H1 (cell line): Measurements from ENCODE around the gene DOCK3. TPM values are rescaled to one million over a fixed set of nuclear protein-coding genes. Genes with fewer than 3 reads are reported as not detected.

ENCODE experiments used
- CHD1 ChIP-seq: IDR thresholded peaks from 2 replicates; pipeline ENCODE4 v1.6.1; 2012; ENCODE audit warnings: low read depth, low read length, improper control_type of control experiment
- CREB1 ChIP-seq: IDR thresholded peaks from 2 replicates; pipeline ENCODE4 v1.6.1; 2012; ENCODE audit warnings: inconsistent platforms
- HDAC2 ChIP-seq, 2 experiments: fragments of 300-600 bp in 1 of 2; sonication (generic) in 1 of 2; IDR thresholded peaks; 2 replicates each; pipeline ENCODE4 v1.6.1; 2011 to 2012; ENCODE audit warnings: low read depth in 2 of 2, low read length in 2 of 2, mild to moderate bottlenecking in 2 of 2, moderate library complexity in 2 of 2, borderline replicate concordance in 1 of 2, inconsistent platforms in 1 of 2
- NRF1 ChIP-seq: IDR thresholded peaks from 2 replicates; pipeline ENCODE4 v1.6.1; 2011; ENCODE audit warnings: mild to moderate bottlenecking, low read depth, low read length, improper control_type of control experiment
- RBBP5 ChIP-seq: IDR thresholded peaks from 2 replicates; pipeline ENCODE4 v1.7.1; 2012; ENCODE audit warnings: low read depth, mild to moderate bottlenecking, inconsistent platforms, low read length, moderate library complexity, borderline replicate concordance
- SP2 ChIP-seq: IDR thresholded peaks from 2 replicates; pipeline ENCODE4 v1.6.1; 2012; ENCODE audit warnings: mild to moderate bottlenecking, low read length, inconsistent platforms
- polyA plus RNA-seq, 7 experiments: library from polyadenylated mRNA; depleted of rRNA in 3 of 7; stranded (reverse) in 5 of 7; unstranded in 2 of 7; fragments of >200 nt in 5 of 7; fragments of 200-250 nt in 2 of 7; gene quantifications; 1 replicate in 5 of 7; 2 replicates in 1 of 7; 4 replicates in 1 of 7; pipeline versions ENCODE4 v1.2.1 to v1.2.3, GENCODE V29; 2011 to 2013; ENCODE audit warnings: missing spikeins in 2 of 7, mixed read lengths in 2 of 7
- total RNA-seq: library from RNA; stranded (reverse); fragmentation: NEBNext Ultra II Directional; extraction: Animal tissue kit (Norgen Biotek cat#: 25700); gene quantifications from 2 replicates; pipeline ENCODE4 v1.2.1, GENCODE V29; 2021

The DOCK3 gene
- total and polyA plus RNA-seq, 2 of the 8 experiments (the other 6 are each of a cell fraction or from before 2014, with no cell fraction given): 2.7 to 5.0 TPM

- TF ChIP-seq HDAC2 (IDR thresholded peaks at IDR 0.05; ENCODE audit: borderline replicate concordance in 1 of 2, low read depth in 2 of 2, low read length in 2 of 2) (no peak), RBBP5 (no peak), SP2 (no peak), CHD1 (no peak), NRF1 (no peak), CREB1 (no peak)
Measured at GRCh38 chr3:51337666-51338065, 662.9 kb downstream of the DOCK3 start (continued).
